Right kidney (tissue), 9 donors: ENCODE results near the gene PTGER4.
"Not testable (repeated sequence)": the region's sequence is repeated elsewhere in the genome, so short reads cannot be mapped to it uniquely, and the experiment has no call there.

Source experiments
- DNase-seq: peaks from one replicate; pipeline ENCODE4 v3.0.0-alpha.2; 2016
- long read RNA-seq, 8 donors: transcript quantifications; one replicate each; lab custom pipeline, GENCODE V29; 2026

PTGER4 gene
- long read RNA-seq, donor 1, partial matches to known transcripts: 0 of 4 reads
- long read RNA-seq, donor 1, other reads (novel, unspliced or antisense): 0 of 4 reads
- long read RNA-seq, donor 2, partial matches to known transcripts: 0 of 7 reads
- long read RNA-seq, donor 2, other reads (novel, unspliced or antisense): 0 of 7 reads
- long read RNA-seq, donor 3, partial matches to known transcripts: 0 of 5 reads
- long read RNA-seq, donor 3, other reads (novel, unspliced or antisense): 0 of 5 reads
- long read RNA-seq, donor 4, partial matches to known transcripts: 0 of 5 reads
- long read RNA-seq, donor 4, other reads (novel, unspliced or antisense): 0 of 5 reads
- long read RNA-seq, donor 5, partial matches to known transcripts: 0 of 6 reads
- long read RNA-seq, donor 5, other reads (novel, unspliced or antisense): 0 of 6 reads
- long read RNA-seq, donor 6, partial matches to known transcripts: 0 of 3 reads
- long read RNA-seq, donor 6, other reads (novel, unspliced or antisense): 0 of 3 reads
- long read RNA-seq, donor 7, transcript PTGER4-201 (3 exons, 3,848 nt): major isoform, 6 of 5,601 reads
- long read RNA-seq, donor 7, partial matches to known transcripts: 5,482 of 5,601 reads
- long read RNA-seq, donor 7, other reads (novel, unspliced or antisense): 108 of 5,601 reads
- long read RNA-seq, donor 8, partial matches to known transcripts: 0 of 7 reads
- long read RNA-seq, donor 8, other reads (novel, unspliced or antisense): 0 of 7 reads

GRCh38 chr5:40679913-40680681 lies at the start of gene PTGER4:
TSS of gene PTGER4 (plus strand) at chr5:40679915. CDS start at chr5:40680994, 1,079 bp downstream.
- no peak for DNase-seq

GRCh38 chr5:40630126-40630525 lies 49.6 kb upstream of the PTGER4 start:
- DNase-seq: no peak

DNA sequence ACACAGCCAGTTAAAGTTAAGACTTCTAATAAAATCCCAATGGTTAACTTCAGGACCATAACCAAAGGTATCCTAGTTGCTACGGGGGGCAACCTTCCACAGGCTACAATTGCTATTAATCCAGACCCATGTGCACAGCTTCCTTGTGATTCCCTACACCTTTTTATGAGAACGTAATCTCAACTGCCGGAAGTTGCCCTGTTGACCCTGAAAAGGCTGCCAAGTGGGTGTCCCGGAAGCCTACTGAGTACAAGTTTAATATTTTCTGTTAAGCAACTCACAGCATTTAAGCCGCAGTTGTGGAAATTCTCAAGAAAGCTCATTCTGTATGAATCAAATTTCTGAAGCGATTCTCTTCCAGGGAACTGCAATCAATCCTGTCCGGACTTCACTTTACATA lies 48.5 kb upstream of the PTGER4 start:
- no peak for DNase-seq

DNA sequence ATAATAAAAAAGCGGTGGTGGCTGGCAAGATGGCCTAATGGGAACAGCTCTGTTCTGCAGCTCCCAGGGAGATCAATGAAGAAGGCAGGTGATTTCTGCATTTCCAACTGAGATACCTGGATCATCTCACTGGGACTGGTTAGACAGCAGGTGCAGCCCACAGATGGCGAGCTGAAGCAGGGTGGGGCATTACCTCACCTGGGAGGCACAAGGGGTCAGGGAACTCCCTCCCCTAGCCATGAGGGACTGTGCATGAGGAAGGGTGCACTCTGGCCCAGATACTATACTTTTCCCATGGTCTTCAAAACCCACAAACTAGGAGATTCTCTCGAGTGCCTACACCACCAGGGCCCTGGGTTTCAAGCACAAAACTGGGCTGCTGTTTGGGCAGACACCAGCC lies 45.6 kb upstream of the PTGER4 start:
- no peak for DNase-seq

DNA sequence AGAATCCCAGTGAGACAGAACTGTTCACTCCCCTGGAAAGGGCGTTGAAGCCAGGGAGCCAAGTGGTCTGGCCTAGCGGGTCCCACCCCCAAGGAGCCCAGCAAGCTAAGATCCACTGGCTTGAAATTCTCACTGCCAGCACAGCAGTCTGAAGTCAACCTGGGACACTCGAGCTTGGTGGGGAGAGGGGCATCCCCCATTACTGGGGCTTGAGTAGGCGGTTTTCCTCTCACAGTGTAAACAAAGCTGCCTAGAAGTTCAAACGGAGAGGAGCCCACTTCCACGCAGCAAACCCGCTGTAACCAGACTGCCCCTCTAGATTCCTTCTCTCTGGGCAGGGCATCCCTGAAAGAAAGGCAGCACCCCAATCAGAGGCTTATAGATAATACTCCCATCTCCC lies 45.1 kb upstream of the PTGER4 start:
- DNase-seq: no peak

DNA sequence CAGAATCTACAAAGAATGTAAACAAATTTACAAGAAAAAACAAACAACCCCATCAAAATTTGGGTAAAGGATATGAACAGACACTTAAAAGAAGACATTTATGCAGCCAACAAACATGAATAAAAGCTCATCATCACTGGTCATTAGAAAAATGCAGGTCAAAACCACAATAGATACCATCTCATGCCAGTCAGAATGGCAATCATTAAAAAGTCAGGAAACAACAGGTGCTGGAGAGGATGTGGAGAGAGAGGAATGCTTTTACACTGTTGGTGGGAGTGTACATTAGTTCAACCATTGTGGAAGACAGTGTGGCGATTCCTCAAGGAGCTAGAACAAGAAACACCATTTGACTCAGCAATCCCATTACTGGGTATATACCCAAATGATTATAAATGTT lies 40.2 kb upstream of the PTGER4 start:
- not testable (repeated sequence) for DNase-seq

GRCh38 chr5:40646266-40646665 lies 33.4 kb upstream of the PTGER4 start:
- no peak for DNase-seq

GRCh38 chr5:40648150-40648549 lies 31.6 kb upstream of the PTGER4 start:
- no peak for DNase-seq

DNA sequence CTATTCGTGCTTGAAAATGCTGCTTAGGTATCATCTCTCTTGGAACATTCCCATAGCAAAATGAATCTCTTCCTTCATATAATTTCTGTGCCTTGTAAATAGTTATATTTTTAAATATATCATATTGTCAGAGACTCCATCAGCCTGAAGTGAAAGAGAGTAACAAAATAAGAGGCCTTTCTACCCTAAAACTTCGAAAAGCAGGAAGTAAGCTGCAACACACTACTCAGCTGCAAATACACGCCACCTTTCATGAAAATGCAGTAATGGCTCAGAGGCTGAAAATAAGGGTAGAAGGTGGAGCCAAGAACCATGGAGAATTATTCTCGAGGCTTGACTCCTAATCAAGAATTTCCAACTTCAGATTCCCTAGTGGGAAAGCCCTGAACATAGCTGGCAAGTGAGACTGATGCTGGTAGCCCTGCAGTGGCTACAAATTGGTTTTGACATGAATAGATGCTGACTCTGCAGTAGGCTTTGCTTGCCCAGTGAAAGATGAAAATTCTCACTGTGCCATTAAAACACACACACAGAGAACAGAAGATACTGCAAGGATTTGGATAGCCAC lies 30.2 kb upstream of the PTGER4 start:
- no peak for DNase-seq

- no peak for DNase-seq
Observed at GRCh38 chr5:40651201-40651600, 28.5 kb upstream of the PTGER4 start.

GRCh38 chr5:40652441-40653220 lies 27.1 kb upstream of the PTGER4 start:
- DNase-seq: no peak

DNA sequence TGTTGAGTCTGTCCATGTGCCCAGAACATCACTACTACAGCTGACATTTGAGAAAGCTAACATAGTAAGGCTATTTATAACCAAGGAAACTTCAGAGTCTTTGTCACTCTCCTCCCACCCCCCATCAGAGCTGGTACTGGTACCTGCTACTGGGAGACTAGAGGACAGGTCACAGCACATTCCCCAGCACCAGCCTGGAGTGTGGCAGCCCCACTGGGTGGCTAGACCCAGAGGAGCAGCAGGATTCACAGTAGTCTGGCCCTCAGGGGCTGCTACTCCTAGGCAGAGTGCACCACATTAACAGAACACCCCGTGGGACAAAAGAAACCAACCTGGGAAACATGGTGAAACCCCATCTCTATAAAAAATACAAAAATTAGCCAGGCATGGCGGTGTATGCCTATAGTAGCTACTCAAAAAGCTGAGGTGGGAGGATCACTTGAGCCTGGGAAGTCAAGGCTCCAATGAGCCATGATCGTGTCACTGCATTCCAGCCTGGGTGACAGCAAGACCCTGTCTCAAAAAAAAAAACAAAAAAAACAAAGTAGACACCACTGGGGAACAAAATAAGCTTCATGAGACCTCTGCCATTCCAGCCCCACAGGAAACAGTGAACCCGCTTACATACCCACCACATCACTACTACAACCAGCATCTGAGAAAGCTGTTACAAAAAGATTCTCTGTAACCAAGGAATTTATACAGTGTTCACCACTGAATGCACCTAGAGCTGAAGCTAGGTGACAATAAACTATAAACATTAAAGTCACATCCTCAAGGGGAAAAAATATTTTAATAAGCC lies 26.3 kb upstream of the PTGER4 start:
- peak; percentile 33 for DNase-seq

DNA sequence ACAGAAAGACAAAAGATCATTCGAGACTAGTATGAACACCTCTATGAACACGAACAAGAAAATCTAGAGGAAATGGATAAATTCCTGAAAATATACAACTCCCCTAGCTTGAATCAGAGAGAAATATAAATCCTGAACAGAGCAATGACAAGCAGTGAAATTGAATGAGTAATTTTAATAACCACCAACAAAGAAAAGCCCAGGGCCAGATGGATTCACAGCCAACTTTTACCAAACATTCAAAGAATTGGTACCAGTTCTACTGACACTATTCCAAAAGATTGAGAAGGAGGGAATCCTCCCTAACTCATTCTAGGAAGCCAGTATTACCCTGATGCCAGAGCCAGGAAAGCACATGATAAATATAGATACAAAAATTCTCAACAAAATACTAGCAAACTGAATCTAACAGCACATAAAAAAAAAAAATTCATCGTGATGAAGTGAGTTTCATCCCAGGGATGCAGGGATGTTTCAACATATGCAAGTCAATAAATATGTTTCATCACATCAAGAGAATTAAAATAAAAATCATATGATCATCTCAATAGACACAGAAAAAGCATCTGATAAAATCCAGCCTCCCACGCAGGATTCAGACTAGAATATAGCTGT lies 25.2 kb upstream of the PTGER4 start:
- no peak for DNase-seq

DNA sequence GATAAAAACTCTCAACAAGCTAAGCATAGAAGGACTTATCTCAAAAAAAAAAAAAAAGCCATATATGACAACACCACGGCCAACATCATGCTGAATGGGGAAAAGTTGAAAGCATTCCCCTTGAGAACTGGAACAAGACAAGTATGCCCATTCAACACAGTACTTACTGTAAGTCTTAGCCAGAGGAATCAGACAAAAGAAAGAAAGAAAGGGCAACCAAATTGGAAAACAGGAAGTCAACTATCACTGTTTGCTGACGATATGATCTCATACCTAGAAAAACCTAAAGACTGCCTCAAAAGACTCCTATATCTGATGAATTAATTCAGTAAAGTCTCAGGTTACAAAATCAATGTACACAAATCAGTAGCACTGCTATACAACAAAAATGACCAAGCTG lies 24.6 kb upstream of the PTGER4 start:
- no peak for DNase-seq

GRCh38 chr5:40656091-40656490 lies 23.6 kb upstream of the PTGER4 start:
- not testable (repeated sequence) for DNase-seq

- DNase-seq: no peak
Observed at GRCh38 chr5:40656766-40657165, 22.9 kb upstream of the PTGER4 start.

DNA sequence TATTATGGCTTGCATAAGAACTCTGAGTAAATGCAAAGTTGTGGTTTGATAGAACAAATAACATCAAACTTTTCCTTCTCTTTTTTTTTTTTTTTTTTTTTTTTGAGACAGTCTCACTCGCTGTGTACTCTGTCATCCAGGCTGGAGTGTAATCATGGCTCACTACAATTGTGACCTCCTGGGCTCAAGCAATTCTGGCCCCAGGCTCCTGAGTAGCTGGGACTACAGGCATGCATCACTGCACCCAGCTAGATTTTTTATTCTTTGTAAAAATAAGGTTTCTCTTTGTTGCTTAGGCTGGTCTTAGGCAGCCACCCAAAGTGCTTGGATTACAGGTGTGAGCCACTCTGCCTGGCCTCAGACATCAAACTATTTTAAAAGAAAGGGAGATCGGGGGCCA lies 19.0 kb upstream of the PTGER4 start:
- DNase-seq: no peak

DNA sequence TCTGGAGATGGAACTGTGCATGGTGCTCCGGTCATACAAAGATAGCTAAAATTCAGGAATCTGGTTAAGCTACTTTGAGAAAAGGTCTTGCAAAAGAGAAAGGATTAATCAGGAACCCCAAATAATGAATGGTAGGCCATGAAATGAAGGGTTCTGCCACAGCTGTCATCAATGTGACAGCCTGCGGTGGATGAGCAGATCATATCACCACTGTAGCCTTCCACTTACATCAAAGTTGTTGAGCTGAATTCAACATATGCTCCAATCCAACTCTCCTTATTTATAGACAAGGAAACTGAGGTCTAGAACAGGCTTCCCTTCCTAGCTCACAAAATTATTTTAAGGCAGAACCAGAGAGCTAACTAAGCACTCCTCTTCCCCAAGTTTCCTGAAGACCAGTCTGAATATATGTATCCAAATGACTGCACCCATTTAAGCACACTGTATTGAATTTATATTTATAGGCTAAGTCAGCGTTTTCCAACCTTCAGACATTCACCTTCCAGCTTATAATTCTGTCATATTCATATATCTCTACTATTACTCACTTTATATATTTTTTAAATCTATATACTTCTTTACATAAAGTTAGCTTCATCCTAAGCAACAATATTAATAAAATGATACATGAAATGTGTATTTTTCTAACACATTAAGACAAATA lies 13.9 kb upstream of the PTGER4 start:
- DNase-seq: no peak

DNA sequence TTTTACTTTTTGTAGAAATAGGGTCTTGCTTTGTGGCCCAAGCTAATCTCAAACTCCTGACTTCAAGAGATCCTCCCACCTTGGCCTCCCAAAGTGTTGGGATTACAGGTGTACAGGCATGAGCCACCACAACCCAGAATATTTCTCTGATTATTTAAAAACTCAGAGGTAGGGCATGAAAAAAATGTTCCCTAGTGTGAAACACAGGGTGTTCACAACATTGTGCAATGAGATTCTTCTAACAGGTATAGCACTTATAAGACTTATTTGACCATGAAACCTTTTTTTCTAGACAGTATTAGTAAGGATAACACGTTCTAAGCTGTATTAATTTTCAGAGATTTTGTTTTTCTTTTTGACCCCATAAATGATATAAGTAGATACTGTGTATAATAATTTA lies 13.1 kb upstream of the PTGER4 start:
- no peak for DNase-seq

- DNase-seq: no peak
Observed at GRCh38 chr5:40667161-40667663, 12.5 kb upstream of the PTGER4 start.
